Caco-2 (cell line): ENCODE measurements around the gene KRTAP19-8. TPM values are rescaled to one million over a fixed set of nuclear protein-coding genes. Genes with fewer than 3 reads are reported as not detected.

ENCODE experiments used
- BruUV-seq: library from RNA; stranded (reverse); fragments of 400-500 nt; replicated peaks from 2 replicates; lab custom pipeline; 2021; lab: Mats Ljungman, UMichigan
- CTCF ChIA-PET: fragments of 300-600 bp; sonication (Branson Sonifier 250); formaldehyde crosslinking; loops from one replicate; lab custom pipeline; 2022; ENCODE audit warnings: antibody characterized with exemption; lab: Charles Lee
- POLR2A ChIA-PET: fragments of 300-600 bp; sonication (Branson Sonifier 250); formaldehyde crosslinking; loops from one replicate; lab custom pipeline; 2022; ENCODE audit warnings: antibody characterized with exemption; lab: Charles Lee
- DNase-seq, 2 experiments: peaks; one replicate each; pipeline versions ENCODE4 v3.0.0 to v3.0.0-alpha.2; 2020 to 2022
- H3K27me3 ChIP-seq: replicated peaks from 2 replicates; pipeline ENCODE4 v1.6.0; 2011; ENCODE audit warnings: low read length; ENCODE audit not compliant: control insufficient read depth, insufficient read depth
- H3K36me3 ChIP-seq: 2 replicates; pipeline ENCODE4 v1.5.1; 2011; ENCODE audit warnings: low read length; ENCODE audit not compliant: control insufficient read depth, insufficient read depth
- H3K4me1 ChIP-seq: fragments of 250-450 bp; sonication (Bioruptor Pico); 2 replicates; pipeline ENCODE4 v1.5.1; 2020; ENCODE audit warnings: mild to moderate bottlenecking
- H3K4me3 ChIP-seq: 2 replicates; pipeline ENCODE4 v1.5.1; 2011; ENCODE audit warnings: low read depth, mild to moderate bottlenecking, control low read depth, low read length
- H3K9me3 ChIP-seq: fragments of 250-450 bp; sonication (Bioruptor Pico); 2 replicates; pipeline ENCODE4 v1.5.1; 2020; ENCODE audit warnings: mild to moderate bottlenecking, moderate library complexity
- H3K27ac Mint-ChIP-seq: one replicate; pipeline ENCODE4 v1.8.0; 2022; ENCODE audit warnings: mixed read lengths; ENCODE audit not compliant: unreplicated experiment
- H3K27me3 Mint-ChIP-seq: one replicate; pipeline ENCODE4 v1.8.0; 2022; ENCODE audit warnings: mixed read lengths; ENCODE audit not compliant: insufficient read depth, unreplicated experiment
- H3K36me3 Mint-ChIP-seq: one replicate; pipeline ENCODE4 v1.8.0; 2022; ENCODE audit warnings: mild to moderate bottlenecking, mixed read lengths; ENCODE audit not compliant: insufficient read depth, unreplicated experiment
- H3K4me1 Mint-ChIP-seq: one replicate; pipeline ENCODE4 v1.8.0; 2022; ENCODE audit warnings: low read depth, mixed read lengths; ENCODE audit not compliant: unreplicated experiment
- H3K4me3 Mint-ChIP-seq: one replicate; pipeline ENCODE4 v1.8.0; 2022; ENCODE audit warnings: mild to moderate bottlenecking, moderate library complexity, mixed read lengths; ENCODE audit not compliant: unreplicated experiment
- H3K9me3 Mint-ChIP-seq: one replicate; pipeline ENCODE4 v1.8.0; 2022; ENCODE audit warnings: mixed read lengths; ENCODE audit not compliant: unreplicated experiment
- intact Hi-C: fragments of 100-400 bp; cut with micrococcal nuclease; formaldehyde crosslinking; loops from one replicate; pipeline ENCODE4 v1.10.0; 2022; ENCODE audit not compliant: unreplicated experiment
- total RNA-seq: library from RNA; stranded (reverse); gene quantifications from 2 replicates; pipeline ENCODE4 v1.2.3, GENCODE V29; 2022
- TF ChIP-seq, protein P1 (sequence below), 2 experiments: fragments of 200-600 bp in 1 of 2; IDR thresholded peaks; 1 replicate in 1 of 2; 2 replicates in 1 of 2; pipeline versions ENCODE4 v1.5.1 to v1.8.0; 2011 to 2022; ENCODE audit warnings: antibody characterized with exemption in 1 of 2, control low read depth in 1 of 2, inconsistent platforms in 1 of 2, low read depth in 1 of 2, low read length in 1 of 2, mild to moderate bottlenecking in 1 of 2, moderate library complexity in 1 of 2; ENCODE audit not compliant: insufficient read depth in 1 of 2, severe bottlenecking in 1 of 2, unreplicated experiment in 1 of 2

KRTAP19-8 gene
- total RNA-seq, 1 experiment from 2014 or later = not detected

- no peak for DNase-seq
- intact Hi-C loops = no loop called here
- no peaks in the 10 kb centered on the region for H3K9me3 Mint-ChIP-seq
- BruUV-seq = no TSS peak
- ChIA-PET CTCF (no interaction called here), POLR2A (no interaction called here)
- no peaks in the 10 kb centered on the region for H3K27me3 ChIP-seq
- TF ChIP-seq, protein P1, sequence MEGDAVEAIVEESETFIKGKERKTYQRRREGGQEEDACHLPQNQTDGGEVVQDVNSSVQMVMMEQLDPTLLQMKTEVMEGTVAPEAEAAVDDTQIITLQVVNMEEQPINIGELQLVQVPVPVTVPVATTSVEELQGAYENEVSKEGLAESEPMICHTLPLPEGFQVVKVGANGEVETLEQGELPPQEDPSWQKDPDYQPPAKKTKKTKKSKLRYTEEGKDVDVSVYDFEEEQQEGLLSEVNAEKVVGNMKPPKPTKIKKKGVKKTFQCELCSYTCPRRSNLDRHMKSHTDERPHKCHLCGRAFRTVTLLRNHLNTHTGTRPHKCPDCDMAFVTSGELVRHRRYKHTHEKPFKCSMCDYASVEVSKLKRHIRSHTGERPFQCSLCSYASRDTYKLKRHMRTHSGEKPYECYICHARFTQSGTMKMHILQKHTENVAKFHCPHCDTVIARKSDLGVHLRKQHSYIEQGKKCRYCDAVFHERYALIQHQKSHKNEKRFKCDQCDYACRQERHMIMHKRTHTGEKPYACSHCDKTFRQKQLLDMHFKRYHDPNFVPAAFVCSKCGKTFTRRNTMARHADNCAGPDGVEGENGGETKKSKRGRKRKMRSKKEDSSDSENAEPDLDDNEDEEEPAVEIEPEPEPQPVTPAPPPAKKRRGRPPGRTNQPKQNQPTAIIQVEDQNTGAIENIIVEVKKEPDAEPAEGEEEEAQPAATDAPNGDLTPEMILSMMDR (IDR thresholded peaks at IDR 0.05; ENCODE audit: insufficient read depth in 1 of 2, low read depth in 1 of 2, low read length in 1 of 2, severe bottlenecking in 1 of 2, unreplicated experiment in 1 of 2) = no peak
- no peaks in the 10 kb centered on the region for H3K36me3 ChIP-seq
- H3K4me3 Mint-ChIP-seq = no peak overlapping the region
- peaks cover 12% of the 10 kb centered on the region for H3K27me3 Mint-ChIP-seq
- no peak overlapping the region for H3K4me3 ChIP-seq
- H3K36me3 Mint-ChIP-seq = no peaks in the 10 kb centered on the region
- H3K9me3 ChIP-seq = no peaks in the 10 kb centered on the region
- no peaks in the 10 kb centered on the region for H3K4me1 ChIP-seq
- no peak overlapping the region for H3K27ac Mint-ChIP-seq
- H3K4me1 Mint-ChIP-seq = no peaks in the 10 kb centered on the region
Observed at GRCh38 chr21:31050577-31051157, 12.4 kb upstream of the KRTAP19-8 start.

DNA sequence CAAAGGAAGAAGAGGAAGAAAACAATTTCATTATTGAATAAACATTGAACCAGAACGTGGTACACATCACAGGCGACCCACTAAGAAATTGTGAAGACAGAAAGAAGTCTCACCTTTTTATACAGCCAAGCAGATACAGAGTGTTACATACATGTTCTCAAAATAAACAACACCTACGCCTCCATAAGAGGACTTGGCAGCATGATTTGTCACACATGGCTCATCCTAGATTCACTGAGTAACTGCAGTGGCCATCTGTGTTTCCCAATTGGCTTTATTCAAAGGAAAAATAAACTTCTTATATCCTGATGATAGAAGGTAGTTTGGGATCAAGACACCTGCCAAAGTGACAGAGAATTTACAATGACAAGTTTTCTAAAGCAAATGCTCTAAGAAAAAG lies 7.6 kb upstream of the KRTAP19-8 start:
- TF ChIP-seq, protein P1 (IDR thresholded peaks at IDR 0.05; ENCODE audit: insufficient read depth in 1 of 2, low read depth in 1 of 2, low read length in 1 of 2, severe bottlenecking in 1 of 2, unreplicated experiment in 1 of 2) = no peak
- H3K4me1 ChIP-seq = no peaks in the 10 kb centered on the region
- H3K4me1 Mint-ChIP-seq = no peaks in the 10 kb centered on the region
- no TSS peak for BruUV-seq
- no peaks in the 10 kb centered on the region for H3K9me3 Mint-ChIP-seq
- no peak overlapping the region for H3K4me3 ChIP-seq
- no peak overlapping the region for H3K4me3 Mint-ChIP-seq
- H3K27me3 ChIP-seq = no peaks in the 10 kb centered on the region
- ChIA-PET CTCF (no interaction called here), POLR2A (no interaction called here)
- H3K9me3 ChIP-seq = no peaks in the 10 kb centered on the region
- no peaks in the 10 kb centered on the region for H3K36me3 Mint-ChIP-seq
- H3K27ac Mint-ChIP-seq = no peak overlapping the region
- H3K27me3 Mint-ChIP-seq = peaks cover 6% of the 10 kb centered on the region
- DNase-seq = no peak
- intact Hi-C loops = no loop called here
- no peaks in the 10 kb centered on the region for H3K36me3 ChIP-seq

GRCh38 chr21:31043471-31043870 lies 5.2 kb upstream of the KRTAP19-8 start:
- intact Hi-C loops = no loop called here
- no peaks in the 10 kb centered on the region for H3K36me3 ChIP-seq
- CTCF ChIA-PET = no interaction called here
- Mint-ChIP-seq H3K4me3 (no peak overlapping the region), H3K9me3 (no peaks in the 10 kb centered on the region), H3K4me1 (no peaks in the 10 kb centered on the region), H3K27ac (no peak overlapping the region), H3K36me3 (no peaks in the 10 kb centered on the region), H3K27me3 (peaks cover 6% of the 10 kb centered on the region)
- H3K27me3 ChIP-seq = no peaks in the 10 kb centered on the region
- H3K4me1 ChIP-seq = no peaks in the 10 kb centered on the region
- POLR2A ChIA-PET = no interaction called here
- H3K4me3 ChIP-seq = no peak overlapping the region
- no peaks in the 10 kb centered on the region for H3K9me3 ChIP-seq
- TF ChIP-seq, protein P1 (IDR thresholded peaks at IDR 0.05; ENCODE audit: insufficient read depth in 1 of 2, low read depth in 1 of 2, low read length in 1 of 2, severe bottlenecking in 1 of 2, unreplicated experiment in 1 of 2) = no peak
- BruUV-seq = no TSS peak
- DNase-seq = no peak
